Endothelial cell of umbilical vein (primary cell): ENCODE results near the gene SYTL3. TPM values are rescaled to one million over a fixed set of nuclear protein-coding genes. Genes with fewer than 3 reads are reported as not detected.

Source experiments
- BruUV-seq: library from RNA; stranded (reverse); fragments of 400-500 nt; replicated peaks from 2 replicates; lab custom pipeline; 2021; lab: Mats Ljungman, UMichigan
- CTCF ChIA-PET: fragments of 300-600, 350-600 bp; sonication (Branson Sonifier 250); formaldehyde crosslinking; loops from one replicate; lab custom pipeline; 2021; ENCODE audit warnings: antibody characterized with exemption, inconsistent platforms; lab: Charles Lee
- POLR2A ChIA-PET: fragments of 300-600, 350-600 bp; sonication (Branson Sonifier 250); formaldehyde crosslinking; loops from one replicate; lab custom pipeline; 2021; ENCODE audit warnings: antibody characterized with exemption, inconsistent platforms; lab: Charles Lee
- DNase-seq: peaks from one replicate; pipeline ENCODE4 v3.0.0-alpha.2; 2011; ENCODE audit warnings: low read depth, low spot score
- FAIRE-seq: peaks from 2 replicates; lab custom pipeline; 2011; peaks lifted over from hg19 to GRCh38; lab: Jason Lieb, UNC
- H2AFZ ChIP-seq: 2 replicates; pipeline ENCODE4 v1.6.0; 2012; ENCODE audit warnings: low read depth, low read length, control low read depth, inconsistent platforms
- H3K27ac ChIP-seq: 2 replicates; pipeline ENCODE4 v1.5.1; 2011; ENCODE audit warnings: low read depth, mild to moderate bottlenecking, control low read depth, low read length, moderate library complexity; ENCODE audit not compliant: insufficient read depth
- H3K27me3 ChIP-seq, 2 experiments: 2 replicates each; pipeline versions ENCODE4 v1.6.0 to v1.6.1; 2011; ENCODE audit warnings: low read length in 2 of 2, mixed read lengths in 1 of 2; ENCODE audit not compliant: control insufficient read depth in 2 of 2, insufficient read depth in 2 of 2
- H3K36me3 ChIP-seq, 2 experiments: 2 replicates in 1 of 2; 3 replicates in 1 of 2; pipeline ENCODE4 v1.5.1; 2011; ENCODE audit warnings: low read length in 2 of 2, mild to moderate bottlenecking in 1 of 2, moderate library complexity in 1 of 2; ENCODE audit not compliant: control insufficient read depth in 2 of 2, insufficient read depth in 2 of 2; ENCODE audit errors: extremely low read depth in 1 of 2
- H3K4me1 ChIP-seq: 3 replicates; pipeline ENCODE4 v1.5.1; 2011; ENCODE audit warnings: mild to moderate bottlenecking, low read length; ENCODE audit not compliant: control insufficient read depth, insufficient read depth; ENCODE audit errors: extremely low read depth
- H3K4me2 ChIP-seq: 2 replicates; pipeline ENCODE4 v1.6.1; 2011; ENCODE audit warnings: low read length, control low read depth, mixed read lengths; ENCODE audit not compliant: insufficient read depth
- H3K4me3 ChIP-seq, 3 experiments: fragments of 200-600 bp in 1 of 3; sonication (generic), shearing (Covaris generic) in 1 of 3; replicated peaks in 1 of 3; 2 replicates each; pipeline ENCODE4 v1.5.1; 2011 to 2016; ENCODE audit warnings: control low read depth in 3 of 3, low read length in 3 of 3, mild to moderate bottlenecking in 2 of 3, inconsistent platforms in 1 of 3, low read depth in 1 of 3, moderate library complexity in 1 of 3; ENCODE audit not compliant: insufficient read depth in 1 of 3
- H3K79me2 ChIP-seq: 2 replicates; pipeline ENCODE4 v1.6.0; 2012; ENCODE audit warnings: low read length, inconsistent platforms; ENCODE audit not compliant: control insufficient read depth, insufficient read depth
- H3K9ac ChIP-seq: replicated peaks from 2 replicates; pipeline ENCODE3; 2011; ENCODE audit warnings: low read length, control low read depth; ENCODE audit not compliant: insufficient read depth; ENCODE audit errors: extremely low read depth
- H3K9me1 ChIP-seq: replicated peaks from 3 replicates; pipeline ENCODE4 v1.6.0; 2011; ENCODE audit warnings: mild to moderate bottlenecking, low read length; ENCODE audit not compliant: control insufficient read depth, insufficient read depth; ENCODE audit errors: extremely low read depth
- H3K9me3 ChIP-seq: replicated peaks from 2 replicates; pipeline ENCODE4 v1.5.1; 2012; ENCODE audit warnings: low read length, inconsistent platforms; ENCODE audit not compliant: control insufficient read depth, insufficient read depth
- H4K20me1 ChIP-seq: replicated peaks from 2 replicates; pipeline ENCODE3; 2011; ENCODE audit warnings: mild to moderate bottlenecking, low read length; ENCODE audit not compliant: control insufficient read depth, insufficient read depth; ENCODE audit errors: extremely low read depth
- CTCF ChIP-seq, 2 donors: IDR thresholded peaks; 1 replicate in 1 of 2; 2 replicates in 1 of 2; pipeline ENCODE4 v1.5.1; 2011; ENCODE audit warnings: low read length in 2 of 2, mild to moderate bottlenecking in 2 of 2, moderate library complexity in 2 of 2, control low read depth in 1 of 2, inconsistent platforms in 1 of 2, low read depth in 1 of 2; ENCODE audit not compliant: insufficient read depth in 1 of 2; ENCODE audit errors: extremely low read depth in 1 of 2
- EZH2 ChIP-seq: IDR thresholded peaks from 2 replicates; pipeline ENCODE4 v1.6.1; 2012; ENCODE audit warnings: borderline replicate concordance, low read depth, mild to moderate bottlenecking, moderate library complexity, low read length, inconsistent platforms; ENCODE audit not compliant: severe bottlenecking
- FOS ChIP-seq: IDR thresholded peaks from 2 replicates; pipeline ENCODE4 v1.6.1; 2011; ENCODE audit warnings: mild to moderate bottlenecking, low read length, moderate library complexity, borderline replicate concordance; ENCODE audit not compliant: insufficient read depth
- GATA2 ChIP-seq: IDR thresholded peaks from 2 replicates; pipeline ENCODE4 v1.7.0; 2011; ENCODE audit warnings: low read depth, mild to moderate bottlenecking, moderate library complexity, mixed read lengths, low read length; ENCODE audit not compliant: insufficient read length, insufficient read depth
- JUN ChIP-seq: IDR thresholded peaks from 2 replicates; pipeline ENCODE4 v1.6.1; 2011; ENCODE audit warnings: borderline replicate concordance, low read depth; ENCODE audit not compliant: insufficient read length, insufficient read depth
- MAX ChIP-seq: IDR thresholded peaks from 2 replicates; pipeline ENCODE4 v1.6.1; 2011; ENCODE audit not compliant: insufficient read depth, insufficient read length
- MYC ChIP-seq: IDR thresholded peaks from one replicate; pipeline ENCODE4 v1.6.1; 2011; ENCODE audit warnings: mild to moderate bottlenecking, low read depth, low read length
- POLR2A ChIP-seq: IDR thresholded peaks from 2 replicates; pipeline ENCODE4 v1.6.1; 2012; ENCODE audit warnings: low read depth, mild to moderate bottlenecking, control low read depth, low read length
- POLR2AphosphoS5 ChIP-seq: IDR thresholded peaks from 2 replicates; pipeline ENCODE4 v1.6.1; 2012; ENCODE audit warnings: low read depth, mild to moderate bottlenecking, control low read depth, low read length, moderate library complexity; ENCODE audit not compliant: insufficient read depth
- dilution Hi-C: fragments of 300-500 bp; cut with MboI; formaldehyde crosslinking; loops from one replicate; pipeline ENCODE4 v1.15.0; 2019; ENCODE audit warnings: low sequenced_read_pairs; ENCODE audit not compliant: extremely low pct_ligation_motif_present
- intact Hi-C: fragments of 100-400 bp; cut with micrococcal nuclease; formaldehyde crosslinking; loops from one replicate; pipeline ENCODE4 v1.10.0; 2022
- polyA plus RNA-seq, 4 experiments: library from polyadenylated mRNA; depleted of rRNA in 3 of 4; stranded (reverse) in 3 of 4; unstranded in 1 of 4; fragments of >200 nt; gene quantifications; 2 replicates each; pipeline versions ENCODE4 v1.2.1 to v1.2.3, GENCODE V29; 2011 to 2012; ENCODE audit warnings: missing spikeins in 1 of 4
- total RNA-seq: library from RNA; stranded (reverse); gene quantifications from 2 replicates; pipeline ENCODE4 v1.2.3, GENCODE V29; 2021

Gene SYTL3
- total and polyA plus RNA-seq, 2 donors (not counting 3 experiments of a cell fraction or from before 2014, with no cell fraction given) = 0.59 to 0.77 TPM

- DNase-seq = no peak
- POLR2A ChIA-PET = no interaction called here
- peaks cover 12 to 37% of the 10 kb centered on the region in 2 experiments for H3K36me3 ChIP-seq
- H3K79me2 ChIP-seq = no peaks in the 10 kb centered on the region
- no peaks in the 10 kb centered on the region for H4K20me1 ChIP-seq
- no peaks in the 10 kb centered on the region for H3K27me3 ChIP-seq
- TF ChIP-seq FOS = no peak
- no peak for TF ChIP-seq CTCF (IDR thresholded peaks at IDR 0.05; ENCODE audit: extremely low read depth in 1 of 2, insufficient read depth in 1 of 2, low read depth in 1 of 2, low read length in 2 of 2)
- TF ChIP-seq POLR2AphosphoS5 = no peak
- TF ChIP-seq POLR2A = no peak
- no peak for TF ChIP-seq JUN
- no peak for TF ChIP-seq EZH2
- no peak for TF ChIP-seq GATA2
- no peak for TF ChIP-seq MYC
- no peak for TF ChIP-seq MAX
- H3K9ac ChIP-seq = no peak overlapping the region
- dilution Hi-C loops = no loop called here
- H3K9me3 ChIP-seq = no peaks in the 10 kb centered on the region
- no peak overlapping the region for H3K4me3 ChIP-seq
- H3K4me2 ChIP-seq = no peak overlapping the region
- no TSS peak for BruUV-seq
- H3K27ac ChIP-seq = no peak overlapping the region
- H3K4me1 ChIP-seq = no peaks in the 10 kb centered on the region
- intact Hi-C loops = no loop called here
- no peak for FAIRE-seq
- H2AFZ ChIP-seq = no peak overlapping the region
- CTCF ChIA-PET = interaction anchor here (2.5 kb wide), 1 partner anchor 46 kb away, joined by 9 read pairs; no protein-coding TSS in a partner anchor
- no peaks in the 10 kb centered on the region for H3K9me1 ChIP-seq
Measured at GRCh38 chr6:158764926-158765325, 115.1 kb downstream of the SYTL3 start.
